Adrenal gland (tissue), 5 donors: Measurements from ENCODE around the gene CFAP58.

Experiments used
- POLR2A ChIP-seq, 2 donors: fragments of 450-650 bp; IDR thresholded peaks; one replicate each; pipeline ENCODE4 v1.6.1; 2017; ENCODE audit warnings: antibody characterized with exemption in 2 of 2, mild to moderate bottlenecking in 2 of 2, moderate library complexity in 1 of 2
- TF ChIP-seq, protein P1 (sequence below), 6 experiments: fragments of 450-650 bp in 4 of 6; fragments of 200-600 bp in 2 of 6; sonication (generic) in 1 of 6; IDR thresholded peaks; 1 replicate in 5 of 6; 2 replicates in 1 of 6; pipeline versions ENCODE4 v1.5.1 to v1.8.0; 2016 to 2021; ENCODE audit warnings: antibody characterized with exemption in 6 of 6, mild to moderate bottlenecking in 2 of 6, moderate library complexity in 1 of 6
- donor health status: DM: no; HTN: no; CAD: no.

DNA sequence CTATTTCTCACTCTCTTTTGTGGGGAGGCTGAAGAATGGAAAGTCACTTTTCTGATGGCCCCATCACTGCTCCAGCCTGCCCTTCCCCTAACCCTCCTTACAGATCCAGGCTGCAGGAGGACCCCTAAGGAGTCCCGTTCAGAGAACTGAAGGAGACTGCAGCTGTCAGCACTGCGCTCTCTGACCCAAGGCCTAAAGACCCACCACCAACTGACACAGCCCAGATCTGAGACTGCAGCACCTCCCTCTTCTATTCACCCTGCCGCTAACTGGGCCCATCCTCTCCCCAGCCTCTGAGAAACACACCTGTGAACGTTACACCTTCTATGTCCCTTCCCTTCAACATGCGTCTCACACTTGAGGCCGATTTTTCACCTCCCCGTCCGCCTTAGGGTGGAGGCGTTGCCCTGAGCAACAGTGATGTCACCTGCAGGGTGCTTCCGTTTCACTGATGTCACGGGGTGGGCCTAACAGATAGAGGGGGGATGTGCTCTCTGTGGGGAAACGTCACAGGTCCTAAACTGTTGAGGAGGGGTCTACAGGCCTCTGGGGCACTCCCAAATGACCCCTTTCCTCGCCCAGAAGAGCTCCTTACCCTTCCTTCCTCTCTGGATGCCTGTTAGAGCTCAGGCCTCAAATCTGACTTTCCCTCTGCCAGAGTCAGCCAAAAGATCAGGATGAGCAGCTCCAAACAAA lies 20.5 kb upstream of the CFAP58 start:
- TF ChIP-seq, protein P1, sequence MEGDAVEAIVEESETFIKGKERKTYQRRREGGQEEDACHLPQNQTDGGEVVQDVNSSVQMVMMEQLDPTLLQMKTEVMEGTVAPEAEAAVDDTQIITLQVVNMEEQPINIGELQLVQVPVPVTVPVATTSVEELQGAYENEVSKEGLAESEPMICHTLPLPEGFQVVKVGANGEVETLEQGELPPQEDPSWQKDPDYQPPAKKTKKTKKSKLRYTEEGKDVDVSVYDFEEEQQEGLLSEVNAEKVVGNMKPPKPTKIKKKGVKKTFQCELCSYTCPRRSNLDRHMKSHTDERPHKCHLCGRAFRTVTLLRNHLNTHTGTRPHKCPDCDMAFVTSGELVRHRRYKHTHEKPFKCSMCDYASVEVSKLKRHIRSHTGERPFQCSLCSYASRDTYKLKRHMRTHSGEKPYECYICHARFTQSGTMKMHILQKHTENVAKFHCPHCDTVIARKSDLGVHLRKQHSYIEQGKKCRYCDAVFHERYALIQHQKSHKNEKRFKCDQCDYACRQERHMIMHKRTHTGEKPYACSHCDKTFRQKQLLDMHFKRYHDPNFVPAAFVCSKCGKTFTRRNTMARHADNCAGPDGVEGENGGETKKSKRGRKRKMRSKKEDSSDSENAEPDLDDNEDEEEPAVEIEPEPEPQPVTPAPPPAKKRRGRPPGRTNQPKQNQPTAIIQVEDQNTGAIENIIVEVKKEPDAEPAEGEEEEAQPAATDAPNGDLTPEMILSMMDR (IDR thresholded peaks at IDR 0.05): no peak
- TF ChIP-seq POLR2A (IDR thresholded peaks at IDR 0.05): no peak
